H1 (cell line): ENCODE data around the gene BCAS3. TPM values are rescaled to one million over a fixed set of nuclear protein-coding genes. Genes with fewer than 3 reads are reported as not detected.

Experiments used
- polyA plus RNA-seq, 7 experiments: library from polyadenylated mRNA; depleted of rRNA in 3 of 7; stranded (reverse) in 5 of 7; unstranded in 2 of 7; fragments of >200 nt in 5 of 7; fragments of 200-250 nt in 2 of 7; gene quantifications; 1 replicate in 5 of 7; 2 replicates in 1 of 7; 4 replicates in 1 of 7; pipeline versions ENCODE4 v1.2.1 to v1.2.3, GENCODE V29; 2011 to 2013; ENCODE audit warnings: missing spikeins in 2 of 7, mixed read lengths in 2 of 7
- small RNA-seq: library from polyadenylated mRNA; stranded (forward); fragments of <200 nt; extraction: miRNeasy Mini kit (QIAGEN cat#:217004); gene quantifications from one replicate; pipeline ENCODE3, GENCODE V24; 2013; ENCODE audit not compliant: insufficient read depth
- total RNA-seq: library from RNA; stranded (reverse); fragmentation: NEBNext Ultra II Directional; extraction: Animal tissue kit (Norgen Biotek cat#: 25700); gene quantifications from 2 replicates; pipeline ENCODE4 v1.2.1, GENCODE V29; 2021

The BCAS3 gene
- total and polyA plus RNA-seq, 2 of the 8 experiments (the other 6 are each of a cell fraction or from before 2014, with no cell fraction given): 9.9 to 13.3 TPM

Small RNA genes lying within 50 kb of the gene (small RNA-seq; reads per million reads assigned to genes)
- not detected for gene RF00019
- gene RN7SL448P: not detected
- not detected for gene RN7SL606P
- not detected for gene RNU6-623P

Other genes with a start within 250 kb of the BCAS3 start
- gene APPBP2, start 151.6 kb upstream of the BCAS3 start, total RNA-seq: 18.0 and 20.5 TPM in 2 replicates
- gene APPBP2, start 151.6 kb upstream of the BCAS3 start, polyA plus RNA-seq (2011; rRNA removed): 1.9 and 3.3 TPM in 2 replicates
- gene PPM1D, start 77.7 kb upstream of the BCAS3 start, total RNA-seq: 15.7 and 16.7 TPM in 2 replicates
- gene PPM1D, start 77.7 kb upstream of the BCAS3 start, polyA plus RNA-seq (2011; rRNA removed): 4.9 and 5.0 TPM in 2 replicates